NCI-H128 (cell line): ENCODE results near the gene DUSP18.
"Not testable (repeated sequence)": the region's sequence is repeated elsewhere in the genome, so short reads cannot be mapped to it uniquely, and the experiment has no call there.

ENCODE experiments used
- DNase-seq: peaks from one replicate; lab custom pipeline; 2025; ENCODE audit not compliant: unreplicated experiment; lab: John Stamatoyannopoulos, UW

The DUSP18 gene

DNA sequence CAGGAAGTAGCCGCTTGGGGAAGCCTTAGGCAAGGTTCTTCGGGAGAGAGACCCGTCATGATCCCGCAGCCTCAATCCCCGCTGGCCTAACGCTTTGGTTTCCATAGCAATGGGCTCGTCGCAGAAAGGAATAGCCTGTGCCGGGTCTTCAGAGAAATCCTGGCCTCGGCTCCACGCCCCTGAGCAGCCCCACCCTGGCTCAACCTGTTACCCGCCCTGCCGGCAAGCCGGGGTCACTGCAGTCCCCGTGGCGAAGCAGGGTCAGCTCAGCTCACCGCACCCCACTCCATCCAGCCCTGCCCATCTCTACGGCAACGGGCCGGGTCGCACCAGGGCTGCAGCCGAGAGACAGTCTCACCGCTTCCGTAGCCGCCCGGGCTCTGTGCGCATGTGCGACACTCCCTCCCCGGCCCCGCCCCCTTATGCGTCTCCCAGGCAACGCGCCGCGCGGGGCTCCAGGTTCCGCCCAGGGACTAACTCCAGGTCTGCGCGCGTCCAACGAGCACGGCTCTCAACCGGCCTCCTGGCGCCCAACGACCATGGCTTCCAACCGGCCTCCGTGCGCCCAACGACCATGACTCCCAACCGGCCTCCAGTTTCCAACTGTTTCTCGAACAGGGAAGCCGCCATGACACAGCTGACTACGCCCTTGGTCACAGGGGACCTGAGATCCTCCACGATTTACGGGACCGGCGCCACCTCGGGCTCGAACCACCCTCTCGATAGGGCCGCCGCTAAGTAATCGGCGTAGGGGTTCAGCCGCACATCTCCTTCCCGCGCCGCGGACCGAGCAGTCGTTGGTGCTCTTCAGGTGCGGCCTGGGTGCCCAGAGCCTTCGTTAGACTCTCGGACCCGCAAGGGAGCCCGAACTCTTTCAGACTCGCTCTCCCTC is at the start of gene DUSP18:
Gene DUSP18, minus strand, starts transcription at position 382 of the 892 bp plus-strand sequence. CDS start 3,872 bp downstream, outside the sequence.
- peak; percentile 69 for DNase-seq

DNA sequence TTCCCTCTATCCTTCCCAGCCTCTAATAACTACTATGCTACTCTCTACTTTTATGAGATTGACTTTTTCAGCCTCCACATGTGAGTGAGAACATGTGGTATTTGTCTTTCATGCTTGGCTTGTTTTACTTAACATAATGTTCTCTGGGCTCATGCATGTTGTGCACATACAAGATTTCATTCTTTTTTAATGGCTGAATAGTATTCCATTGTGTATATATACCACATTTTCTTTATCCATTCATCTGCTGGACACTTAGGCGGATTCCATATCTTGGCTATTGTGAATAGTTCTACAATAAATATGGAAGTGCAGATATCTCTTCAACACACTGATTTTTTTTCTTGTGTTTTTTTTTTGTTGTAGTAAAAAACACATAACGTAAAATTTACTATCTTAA is 46.4 kb upstream of the DUSP18 start:
- no peak for DNase-seq

DNA sequence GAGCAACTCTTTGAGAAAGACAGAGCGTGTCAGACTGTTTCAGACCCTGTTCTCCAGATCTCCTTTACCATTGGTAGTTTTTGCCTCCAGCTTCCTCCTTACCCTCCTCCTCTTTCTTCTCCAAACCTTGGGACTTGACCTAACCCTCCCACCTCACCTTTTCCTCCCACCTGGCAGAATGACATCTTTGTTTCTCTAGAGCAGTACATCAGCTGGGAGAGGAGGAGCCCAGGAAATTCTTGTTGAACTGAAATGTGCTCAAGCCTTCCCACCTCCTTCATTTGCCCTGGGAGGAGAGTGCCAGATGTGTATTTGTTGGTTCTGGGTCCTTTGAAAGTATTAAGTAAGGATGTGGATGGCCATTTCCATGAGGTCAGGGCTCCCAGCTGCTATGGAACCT is 44.4 kb upstream of the DUSP18 start:
- DNase-seq: no peak

DNA sequence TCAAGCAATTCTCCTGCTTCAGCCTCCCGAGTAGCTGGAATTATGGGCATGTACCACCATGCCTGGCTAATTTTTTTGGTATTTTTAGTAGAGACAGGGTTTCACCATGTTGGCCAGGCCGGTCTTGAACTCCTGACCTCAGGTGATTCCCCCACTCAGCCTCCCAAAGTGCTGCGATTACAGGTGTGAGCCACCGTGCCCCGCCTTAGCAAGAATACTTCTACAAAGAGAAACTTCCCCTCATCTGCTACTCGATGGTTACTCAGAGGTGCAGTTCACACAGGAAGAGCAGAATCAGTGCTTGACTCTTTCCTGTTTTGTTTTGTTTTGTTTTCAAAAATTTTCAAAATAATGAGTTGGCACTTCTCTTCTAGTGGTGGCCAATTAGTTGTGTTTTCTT is 42.3 kb upstream of the DUSP18 start:
- DNase-seq: not testable (repeated sequence)

DNA sequence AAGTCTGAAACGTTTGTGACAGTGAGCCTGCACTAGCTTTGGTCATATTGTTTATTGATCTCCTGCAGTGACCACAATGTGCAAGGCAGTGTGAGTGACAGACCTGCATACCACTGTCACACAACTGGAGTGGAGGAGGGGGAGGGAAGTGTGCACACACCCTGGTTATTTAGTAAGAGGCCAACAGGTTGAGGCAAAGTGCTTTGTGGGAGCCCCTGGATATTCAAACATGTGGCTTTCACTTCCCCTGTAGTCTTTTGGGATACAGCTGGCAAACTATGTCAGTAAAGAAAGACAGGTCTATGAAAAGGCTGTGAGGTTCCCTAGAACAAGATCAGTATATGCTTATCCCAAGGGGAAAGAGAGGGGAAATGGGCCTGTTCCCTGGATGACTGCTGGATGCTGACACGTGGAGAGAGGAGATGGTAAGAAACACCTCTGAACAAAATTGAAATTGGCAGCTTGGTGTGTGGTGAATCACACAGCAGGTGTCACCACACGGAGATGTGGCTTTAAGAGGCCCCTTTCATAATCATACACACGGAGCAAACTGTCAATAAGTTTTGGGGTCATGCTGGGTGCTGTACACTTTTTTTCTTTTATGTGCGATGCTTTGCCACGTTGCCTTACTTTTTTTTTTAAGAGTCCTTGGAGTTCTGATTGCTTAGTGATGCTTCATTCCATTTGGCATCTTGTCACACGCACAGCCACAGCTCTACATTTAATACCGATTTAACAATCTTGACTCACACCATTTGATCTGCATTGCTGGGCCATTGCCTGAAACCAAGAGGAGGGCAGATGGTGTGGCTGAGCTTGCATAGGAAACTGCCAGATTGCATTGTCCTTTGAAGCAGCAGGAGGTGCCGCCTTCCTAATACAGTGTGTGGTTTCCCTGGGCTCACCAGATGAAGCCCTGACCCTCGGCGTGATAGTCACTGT is 38.3 kb upstream of the DUSP18 start:
- no peak for DNase-seq

DNA sequence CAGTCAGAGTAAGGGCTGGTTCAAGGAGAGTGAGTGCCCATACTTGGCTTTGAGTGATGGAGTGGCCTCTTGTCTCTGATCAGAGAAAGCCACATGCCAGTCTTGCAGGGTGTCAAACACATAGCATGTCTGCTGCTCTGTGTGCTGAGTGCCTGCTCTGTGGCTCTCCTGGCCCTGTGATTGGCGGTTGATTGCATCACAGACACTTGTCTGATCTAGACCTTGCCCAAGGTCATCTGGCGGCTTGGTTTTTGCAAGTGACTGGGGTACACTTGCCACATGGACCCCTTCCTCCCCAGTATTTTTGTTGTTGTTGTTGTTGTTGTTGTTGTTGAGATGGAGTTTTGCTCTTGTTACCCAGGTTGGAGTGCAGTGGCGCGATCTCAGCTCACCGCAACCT is 37.3 kb upstream of the DUSP18 start:
- no peak for DNase-seq

DNA sequence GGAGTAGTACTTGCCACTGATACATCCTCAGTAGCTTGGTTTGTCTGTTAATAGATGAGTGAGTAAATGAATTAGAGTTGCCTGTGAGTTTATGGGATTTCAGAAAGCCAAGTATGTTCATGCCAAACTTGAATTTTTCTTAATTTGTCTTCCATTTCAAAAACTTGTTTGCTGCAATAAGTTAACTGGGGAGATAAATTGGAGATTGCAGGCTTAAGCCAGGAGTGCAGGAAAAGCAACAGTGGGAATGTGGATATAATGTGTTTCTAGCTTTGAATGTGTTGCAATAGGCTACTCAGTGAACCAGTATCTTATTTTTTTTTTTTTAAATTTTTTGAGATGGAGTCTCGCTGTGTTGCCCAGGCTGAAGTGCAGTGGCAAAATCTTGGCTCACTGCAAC is 35.2 kb upstream of the DUSP18 start:
- DNase-seq: no peak

GRCh38 chr22:30701872-30702271 is 34.2 kb upstream of the DUSP18 start:
- DNase-seq: no peak

- DNase-seq: no peak
Measured at GRCh38 chr22:30697975-30698374, 30.3 kb upstream of the DUSP18 start.

GRCh38 chr22:30695871-30696655 is 28.4 kb upstream of the DUSP18 start:
- DNase-seq: no peak

DNA sequence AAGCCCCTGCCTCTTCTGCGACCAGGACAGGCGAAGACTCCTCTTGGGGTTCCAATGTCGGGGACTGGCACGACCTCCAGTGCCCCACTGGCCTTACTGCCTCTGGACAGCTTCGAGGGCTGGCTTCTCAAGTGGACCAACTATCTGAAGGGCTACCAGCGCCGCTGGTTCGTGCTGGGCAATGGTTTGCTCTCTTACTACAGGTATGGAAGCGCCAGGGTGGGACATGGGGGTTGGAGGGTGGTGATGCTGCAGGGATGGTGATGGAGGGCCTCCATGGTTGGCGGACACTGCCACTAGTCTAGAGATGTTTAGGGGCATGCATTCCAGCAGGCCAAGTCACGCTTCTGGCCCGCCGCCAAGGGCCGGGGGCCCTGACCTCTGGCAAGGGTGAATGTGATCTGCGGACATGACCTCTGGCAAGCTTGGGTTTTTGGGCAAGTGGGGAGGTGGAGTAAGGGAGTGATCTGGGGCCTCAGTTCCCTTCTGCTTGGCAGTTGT is 27.7 kb upstream of the DUSP18 start:
- DNase-seq: no peak

GRCh38 chr22:30694640-30695350 is 27.1 kb upstream of the DUSP18 start, which contains the start of gene OSBP2:
TSS of gene OSBP2 (plus strand) at chr22:30694874. CDS start at chr22:30694910, 36 bp downstream.
- peak; percentile 7 for DNase-seq

- DNase-seq: peak; percentile 36
Measured at GRCh38 chr22:30694171-30694639, 26.5 kb upstream of the DUSP18 start.

GRCh38 chr22:30691204-30691603 is 23.5 kb upstream of the DUSP18 start:
- DNase-seq: no peak

DNA sequence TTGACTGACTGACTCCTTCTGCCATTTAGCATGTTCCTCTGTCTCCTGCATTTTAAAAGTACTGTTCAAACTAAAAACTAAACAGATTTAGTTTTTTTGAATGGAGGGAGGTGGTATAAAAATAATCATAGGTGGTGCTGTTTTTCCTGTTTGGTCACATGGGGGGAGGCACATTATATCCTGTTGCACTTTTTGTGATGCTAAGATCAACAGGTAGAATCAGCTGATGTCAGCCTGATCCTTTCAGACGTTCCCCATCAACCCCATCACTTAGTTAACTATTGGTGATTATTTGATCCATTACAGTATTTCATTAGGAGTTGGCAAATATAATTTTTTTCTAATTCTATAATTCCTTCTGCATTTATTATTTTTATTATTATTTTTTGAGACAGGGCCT is 21.9 kb upstream of the DUSP18 start:
- DNase-seq: no peak

DNA sequence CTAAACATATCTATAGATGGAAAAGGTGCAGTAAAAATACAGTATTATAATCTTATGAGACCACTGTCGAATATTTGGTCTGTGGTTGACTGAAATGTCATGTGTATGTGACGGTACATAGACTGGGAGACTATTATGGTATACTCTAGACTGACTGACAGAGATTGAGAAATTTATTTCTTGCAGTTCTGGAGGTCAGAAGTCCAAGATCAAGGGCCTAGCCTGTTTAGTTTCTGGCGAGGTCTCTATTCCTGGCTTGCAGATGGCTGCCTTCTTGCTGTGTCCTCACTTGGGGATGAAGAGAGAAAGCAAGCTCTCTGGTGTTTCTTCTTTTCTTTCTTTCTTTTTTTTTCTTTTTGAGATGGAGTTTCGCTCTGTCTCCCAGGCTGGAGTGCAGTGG is 19.7 kb upstream of the DUSP18 start:
- DNase-seq: no peak

DNA sequence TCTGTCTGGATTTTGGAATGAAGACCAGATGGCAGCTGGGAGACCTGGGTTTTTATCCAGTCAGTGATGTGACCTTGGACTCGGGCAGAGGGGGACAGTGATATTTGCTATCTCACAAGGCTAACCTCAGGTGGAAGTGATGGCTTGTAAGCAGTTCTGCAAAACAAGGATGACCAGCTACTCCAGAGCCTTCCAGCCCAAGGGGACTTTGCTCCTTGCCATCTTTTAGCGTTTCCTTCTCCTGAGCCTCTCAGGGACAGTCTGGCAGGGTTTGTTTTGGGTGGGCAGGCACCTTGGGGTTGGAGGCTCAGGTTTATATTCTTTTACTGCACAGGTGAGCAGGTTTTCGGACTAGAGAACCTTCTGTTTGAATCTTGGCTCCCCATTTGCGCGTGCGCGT is 17.5 kb upstream of the DUSP18 start:
- no peak for DNase-seq

DNA sequence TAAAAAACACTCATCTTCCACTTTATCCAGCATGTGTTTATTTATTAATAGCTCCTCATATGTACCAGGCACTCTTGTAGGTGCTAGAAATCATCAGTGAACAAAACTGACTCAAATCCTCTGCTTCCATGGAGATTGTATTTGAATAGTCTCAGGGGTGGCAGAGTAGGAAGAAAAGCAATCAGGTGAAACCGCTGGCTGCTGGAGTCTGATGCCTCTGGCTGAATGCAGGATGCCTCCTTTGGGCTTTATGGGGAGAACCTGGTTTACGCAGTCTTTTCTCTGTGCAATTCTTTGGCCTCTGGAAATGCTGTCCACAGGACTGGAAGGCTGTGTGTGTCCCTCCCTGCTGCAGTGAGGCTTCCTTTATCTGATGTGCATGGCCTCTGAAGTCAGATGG is 14.2 kb upstream of the DUSP18 start:
- DNase-seq: peak; percentile 0

DNA sequence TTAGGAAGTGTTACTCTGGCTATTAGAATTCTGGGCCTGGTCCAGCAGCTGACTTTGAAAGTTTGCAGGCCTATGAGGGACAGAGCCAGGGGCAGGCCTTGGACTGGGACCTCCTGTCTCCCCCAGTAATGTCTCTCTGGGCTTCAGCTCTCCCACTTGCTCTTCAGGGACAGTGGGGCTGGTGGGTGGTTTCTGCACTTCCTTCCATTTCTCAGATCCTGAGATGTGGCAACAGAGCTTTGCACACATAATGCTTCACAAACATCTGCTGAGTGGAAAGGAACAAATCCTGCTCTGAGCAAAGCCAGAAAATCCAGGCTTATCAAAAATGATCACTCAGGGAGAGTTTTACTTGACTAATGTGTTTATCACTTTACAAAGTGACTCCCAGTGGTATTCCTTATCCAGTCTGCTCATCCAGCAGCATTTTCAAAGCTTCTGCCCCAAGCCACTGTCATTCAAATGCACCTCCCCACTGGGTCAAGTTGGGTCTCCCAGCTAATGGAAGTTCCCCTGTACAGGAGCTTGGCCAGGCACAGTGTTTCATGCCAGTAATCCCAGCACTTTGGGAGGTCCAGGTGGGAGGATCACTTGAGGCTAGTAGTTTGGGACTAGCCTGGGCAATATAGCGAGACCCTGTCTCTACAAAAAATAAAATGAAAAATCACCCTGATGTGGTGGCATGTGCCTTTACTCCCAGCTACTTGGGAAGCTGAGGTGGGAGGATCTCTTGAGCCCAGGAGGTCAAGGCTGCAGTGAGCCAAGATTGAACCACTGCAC is 13.5 kb upstream of the DUSP18 start:
- DNase-seq: no peak
